Globus pallidus (tissue), 1 donor: ENCODE measurements around the gene ILF3.

Experiments used
- DNase-seq: peaks from one replicate; pipeline ENCODE4 v3.0.0-alpha.2; 2015; ENCODE audit warnings: low spot score

The ILF3 gene

DNA sequence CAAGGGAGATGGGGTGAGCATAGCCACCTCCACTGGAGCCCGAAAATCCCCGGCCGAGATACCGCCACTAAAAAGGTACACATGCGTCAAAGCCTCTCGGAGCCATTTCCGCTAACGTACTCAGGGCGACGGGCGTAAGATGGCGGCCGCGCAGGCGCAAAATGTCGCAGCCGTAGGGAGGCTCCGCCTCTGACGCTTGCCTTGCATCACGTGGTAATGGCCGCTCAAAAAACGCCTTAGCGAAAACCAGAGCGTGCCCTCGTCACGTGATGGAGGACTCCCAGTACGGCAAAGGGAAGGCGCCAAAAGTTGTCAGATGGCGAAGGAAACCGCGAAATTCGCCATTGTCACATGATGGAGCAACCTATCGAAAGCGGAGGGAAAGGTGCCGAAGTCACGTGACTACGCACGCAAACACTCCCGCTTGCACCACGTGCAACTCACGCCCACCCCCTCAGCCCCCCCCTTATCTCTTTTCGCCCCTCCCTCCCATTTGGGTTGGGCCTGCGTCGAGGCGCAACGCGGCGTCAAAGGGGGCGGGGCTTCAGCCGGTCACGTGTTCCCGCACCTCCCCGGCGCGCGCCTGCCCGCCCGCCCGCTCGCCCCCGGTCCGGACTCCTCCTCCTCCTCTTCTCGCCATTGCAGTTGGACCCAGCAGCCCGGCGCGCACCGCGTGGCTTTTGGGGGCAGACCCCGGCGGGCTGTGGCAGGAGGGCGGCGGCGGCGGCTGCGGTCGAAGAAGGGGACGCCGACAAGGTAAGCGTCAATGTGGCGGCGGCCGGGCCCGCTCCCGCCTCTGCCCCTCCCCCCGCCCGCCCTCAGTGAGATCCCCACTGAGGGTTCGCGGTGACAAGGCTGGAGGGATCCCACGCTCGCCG is at the start of gene ILF3:
Gene ILF3, plus strand, starts transcription at position 615 of the 878 bp plus-strand sequence. CDS start 16,260 bp downstream, outside the sequence.
- peak; percentile 100 for DNase-seq

DNA sequence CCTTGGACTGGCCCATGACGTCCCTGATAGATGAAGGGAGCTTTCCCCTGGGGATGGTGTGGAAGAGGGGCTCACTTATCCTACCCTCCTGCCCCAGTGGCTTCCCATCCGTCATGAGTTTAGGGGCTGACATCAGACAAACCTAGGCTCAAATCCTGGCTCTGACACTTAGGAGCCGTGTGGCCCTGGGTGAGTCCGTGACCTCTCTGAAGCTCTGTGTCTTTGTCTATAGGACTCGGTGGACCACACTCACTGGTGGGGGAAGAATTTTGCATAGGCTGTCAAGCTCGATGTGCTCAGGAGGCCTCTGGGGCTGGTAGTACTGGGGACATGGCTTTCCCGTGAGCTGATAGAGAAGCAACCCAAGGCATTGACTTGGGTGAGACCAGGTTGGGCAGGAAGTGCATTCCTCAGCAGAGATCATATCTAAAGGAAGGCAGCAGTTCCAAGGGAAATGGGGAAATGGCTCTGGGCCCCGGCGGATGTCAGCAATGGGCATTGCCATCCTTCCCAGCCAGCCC is 49.6 kb upstream of the ILF3 start:
- DNase-seq, result no peak

DNA sequence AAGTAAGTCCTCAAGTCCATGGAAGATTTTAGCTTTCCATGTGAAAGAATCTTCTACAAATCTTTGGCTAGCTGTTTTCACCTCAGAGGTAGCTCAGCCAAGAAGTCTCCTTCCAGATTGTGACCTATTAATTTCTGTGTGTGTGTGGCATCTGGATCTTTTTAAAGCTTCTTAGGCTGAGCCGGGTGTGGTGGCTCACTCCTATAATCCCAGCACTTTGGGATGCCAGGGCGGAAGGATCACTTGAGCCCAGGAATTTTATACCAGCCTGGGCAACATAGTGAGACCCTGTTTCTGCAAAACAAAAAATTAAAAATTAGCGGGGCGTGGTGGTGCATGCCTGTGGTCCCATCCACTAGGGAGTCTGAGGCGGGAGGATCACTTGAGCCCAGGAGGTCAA is 42.2 kb upstream of the ILF3 start:
- DNase-seq, result no peak

DNA sequence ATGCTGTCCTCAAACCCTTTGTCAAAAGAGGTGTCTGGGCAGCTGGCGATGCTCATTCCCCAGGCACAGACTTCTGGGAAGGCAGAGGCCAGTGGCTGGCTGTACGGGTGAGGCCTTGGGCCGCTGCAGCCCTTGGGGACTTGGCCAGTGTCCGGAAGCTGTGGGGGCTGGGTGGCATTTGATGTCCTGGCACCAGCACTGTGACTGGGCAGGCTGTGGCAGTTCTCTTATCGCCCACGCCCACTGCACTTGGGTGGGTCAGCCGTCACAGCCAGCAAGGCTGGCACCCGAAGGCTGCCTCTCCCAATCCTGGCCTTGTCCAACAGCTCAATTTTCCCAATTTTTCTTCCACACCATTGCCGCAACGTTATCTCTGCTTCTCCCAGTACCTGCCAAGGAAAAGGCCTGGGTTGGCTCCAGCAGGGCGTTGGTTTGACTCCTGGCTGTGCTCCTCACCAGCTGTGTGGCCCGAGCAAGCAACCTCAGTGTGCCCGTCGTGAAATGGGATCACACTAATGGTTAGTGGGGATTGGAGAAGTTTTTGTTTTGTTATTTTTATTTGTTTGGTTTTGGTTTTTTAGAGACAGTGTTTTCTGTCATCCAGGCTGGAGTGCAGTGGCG is 41.5 kb upstream of the ILF3 start:
- peak; percentile 75 for DNase-seq

DNA sequence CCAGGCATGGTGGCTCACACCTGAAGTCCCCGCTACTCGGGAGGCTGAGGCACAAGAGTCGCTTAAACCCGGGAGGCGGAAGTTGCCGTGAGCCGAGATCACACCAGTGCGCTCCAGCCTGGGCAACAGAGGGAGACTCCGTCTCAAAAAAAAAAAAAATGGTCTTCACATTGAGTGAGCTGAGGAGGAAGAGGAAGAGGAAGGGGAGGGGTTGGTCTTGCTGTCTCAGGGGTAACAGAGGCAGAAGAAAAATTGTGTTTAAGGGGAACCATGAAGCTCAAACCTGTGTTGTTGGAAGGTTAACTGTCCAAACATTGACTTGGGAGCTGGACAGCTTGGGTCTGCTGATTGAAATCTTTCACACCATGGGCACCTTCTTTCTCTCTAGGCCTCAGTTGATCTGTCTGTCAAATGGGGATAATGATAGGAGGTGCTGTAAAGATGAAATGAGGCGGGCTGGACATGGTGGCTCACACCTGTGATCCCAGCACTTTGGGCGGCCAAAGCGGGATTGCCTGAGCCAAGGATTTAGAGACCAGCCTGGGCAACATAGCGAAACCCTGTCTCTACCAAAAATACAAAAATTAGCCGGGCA is 38.6 kb upstream of the ILF3 start:
- DNase-seq, result no peak

DNA sequence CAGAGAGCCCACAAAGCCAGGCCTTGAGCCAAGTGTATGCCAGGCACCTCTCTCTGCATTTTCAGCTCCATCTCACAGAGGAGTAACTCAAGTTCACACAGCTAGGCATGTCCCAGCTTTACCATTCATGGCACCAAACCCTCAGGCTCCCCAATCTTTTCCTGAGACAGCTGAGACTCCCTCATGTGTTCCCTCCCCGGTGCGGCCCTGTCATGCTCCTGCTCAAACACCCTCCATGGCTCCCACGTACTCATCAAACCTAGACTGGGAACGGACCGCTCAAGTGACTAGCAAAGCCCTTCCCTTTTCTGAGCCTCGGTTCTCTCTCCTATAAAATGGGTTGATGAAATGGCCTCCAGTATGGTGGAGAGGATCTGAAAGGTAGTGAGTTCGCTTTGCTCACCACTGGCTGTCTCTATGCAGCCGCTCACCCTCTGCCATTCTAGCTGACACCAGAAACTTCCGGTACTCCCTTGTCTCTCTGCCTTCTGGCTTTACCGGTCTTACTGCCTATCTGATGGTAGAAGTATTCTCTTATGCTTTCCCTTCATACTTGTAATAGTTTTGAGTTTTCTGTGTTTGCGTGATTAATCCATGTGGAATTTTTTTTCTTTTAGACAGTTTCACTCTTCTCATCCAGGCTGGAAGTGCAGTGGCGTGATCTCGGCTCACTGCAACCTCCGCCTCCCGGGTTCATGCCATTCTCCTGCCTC is 36.6 kb upstream of the ILF3 start:
- DNase-seq, result no peak

DNA sequence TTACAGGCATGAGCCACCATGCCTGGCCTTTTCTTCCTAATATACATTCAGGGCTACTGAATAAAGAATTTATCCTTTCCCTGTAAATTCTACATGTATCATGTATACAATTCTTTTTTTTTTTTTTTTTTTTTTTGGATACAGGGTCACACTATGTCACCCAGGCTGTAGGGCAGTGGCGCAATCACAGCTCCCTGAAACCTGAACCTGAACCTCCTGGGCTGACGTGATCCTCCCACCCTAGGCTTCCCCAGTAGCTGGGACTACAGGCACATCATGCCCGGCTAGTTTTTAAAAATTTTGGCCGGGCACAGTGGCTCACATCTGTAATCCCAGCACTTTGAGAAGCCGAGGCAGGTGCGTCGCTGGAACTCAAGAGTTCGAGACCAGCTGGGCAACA is 35.3 kb upstream of the ILF3 start:
- no peak for DNase-seq

DNA sequence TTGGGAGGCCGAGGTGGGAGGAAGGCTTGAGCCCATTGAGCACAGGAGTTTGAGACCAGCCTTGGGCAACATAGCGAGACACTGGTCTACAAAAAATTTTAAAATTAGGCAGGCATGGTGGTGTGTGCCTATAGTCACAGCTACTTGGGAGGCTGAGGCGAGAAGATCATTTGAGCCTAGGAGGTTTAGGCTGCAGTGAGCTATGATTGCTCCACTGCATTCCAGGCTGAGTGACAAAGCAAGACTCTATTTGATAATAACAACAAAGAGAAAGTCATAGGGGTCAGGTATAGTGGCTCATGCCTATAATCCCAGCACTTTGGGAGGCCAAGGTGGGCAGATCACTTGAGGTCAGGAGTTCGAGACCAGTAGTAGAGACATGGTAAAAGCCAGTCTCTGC is 33.4 kb upstream of the ILF3 start:
- DNase-seq, result no peak

DNA sequence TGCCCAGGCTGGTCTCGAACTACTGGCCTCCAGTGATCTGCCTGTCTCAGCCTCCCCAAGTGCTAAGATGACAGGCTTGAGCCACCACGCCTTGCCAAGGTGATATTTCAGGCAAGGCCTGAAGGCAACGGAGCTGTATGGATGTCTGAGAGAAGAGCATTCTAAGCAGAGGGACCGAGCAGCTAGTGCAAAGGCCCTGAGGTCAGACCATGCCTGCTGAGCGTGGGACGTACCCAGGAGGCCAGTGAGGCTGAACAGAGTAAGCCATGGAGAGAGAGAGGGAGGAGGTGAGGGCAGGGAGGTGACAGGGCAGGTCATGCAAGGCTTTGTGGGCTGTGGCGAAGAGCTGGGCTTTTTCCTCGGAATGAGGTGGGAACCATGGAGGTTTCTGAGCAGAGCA is 32.2 kb upstream of the ILF3 start:
- no peak for DNase-seq

DNA sequence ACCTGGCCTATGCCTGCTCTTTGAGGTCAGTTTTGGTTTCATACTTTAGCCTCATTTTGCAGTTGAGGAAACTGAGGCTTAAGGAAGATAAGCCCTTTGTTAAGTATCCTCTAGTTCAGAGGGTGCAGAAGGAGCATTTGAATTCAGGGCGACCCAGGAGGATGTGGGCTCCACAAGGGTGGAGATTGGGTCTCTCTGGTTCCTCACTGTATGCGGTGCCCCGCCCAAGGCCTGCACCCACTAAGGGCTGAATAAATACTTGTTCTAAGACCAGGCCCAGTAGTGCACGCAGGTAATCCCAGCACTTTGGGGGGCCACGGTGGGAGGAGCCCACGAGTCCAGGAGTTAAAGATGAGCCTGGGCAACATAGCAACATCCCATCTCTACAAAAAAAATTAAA is 29.6 kb upstream of the ILF3 start:
- no peak for DNase-seq

DNA sequence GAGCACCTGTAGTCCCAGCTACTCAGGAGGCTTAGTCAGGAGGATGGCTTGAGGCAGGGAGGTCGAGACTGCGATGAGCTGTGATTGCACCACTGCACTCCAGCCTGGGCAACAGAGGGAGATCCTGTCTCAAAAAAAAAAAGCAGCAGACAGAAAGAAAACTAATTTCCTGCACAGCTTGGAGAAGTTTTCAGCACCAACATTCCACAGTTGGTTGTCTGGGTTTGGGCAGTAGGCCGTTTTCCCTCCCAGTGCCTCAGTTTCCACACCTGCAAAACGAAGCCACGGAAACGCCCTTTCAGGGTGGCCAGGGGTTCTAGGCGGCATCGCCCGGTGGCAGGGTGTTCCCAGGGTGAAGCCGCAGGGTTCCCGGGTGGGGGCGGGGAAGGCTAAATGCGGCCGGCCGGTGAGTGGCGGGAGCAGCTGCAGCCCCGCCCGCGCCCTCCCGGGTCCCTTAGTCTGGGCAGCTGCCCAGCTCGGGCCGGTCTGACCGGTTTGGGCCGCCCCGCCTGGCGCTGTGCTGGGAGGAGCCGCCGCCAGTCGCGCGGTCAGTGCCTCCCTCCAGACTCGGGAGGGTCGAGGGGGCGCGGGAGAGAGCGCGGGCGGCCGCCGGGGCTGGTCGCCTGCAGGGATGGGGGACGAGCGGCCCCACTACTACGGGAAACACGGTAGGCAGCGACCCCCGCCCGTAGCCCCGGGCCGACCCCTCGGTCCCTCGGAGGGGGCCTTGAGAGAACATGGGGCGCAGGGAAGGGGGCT is 29.0 kb upstream of the ILF3 start, which contains the start of gene SLC44A2:
Gene SLC44A2, plus strand, starts transcription at position 551 of the 759 bp plus-strand sequence. Its CDS starts 81 bp downstream, at position 632.
- DNase-seq, result peak; percentile 85

DNA sequence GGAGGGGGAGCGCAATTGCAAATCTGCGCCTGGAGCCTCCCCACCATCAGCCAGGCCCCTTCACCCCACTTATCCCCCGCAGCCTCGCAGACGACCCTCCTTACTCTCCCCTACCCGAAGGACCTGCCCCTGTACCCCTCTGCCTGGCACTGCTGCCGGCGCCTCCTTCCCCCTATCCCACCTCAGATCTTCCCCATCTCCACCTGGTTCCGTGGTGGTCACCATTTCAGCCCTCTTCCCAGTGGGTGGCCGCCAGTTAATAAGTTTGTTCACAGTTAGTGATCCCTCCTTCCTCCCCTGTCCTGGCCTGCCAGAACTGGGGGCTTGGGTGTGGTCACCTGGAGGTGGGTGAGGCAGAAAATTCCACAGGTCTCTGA is 28.4 kb upstream of the ILF3 start:
- DNase-seq, result no peak

DNA sequence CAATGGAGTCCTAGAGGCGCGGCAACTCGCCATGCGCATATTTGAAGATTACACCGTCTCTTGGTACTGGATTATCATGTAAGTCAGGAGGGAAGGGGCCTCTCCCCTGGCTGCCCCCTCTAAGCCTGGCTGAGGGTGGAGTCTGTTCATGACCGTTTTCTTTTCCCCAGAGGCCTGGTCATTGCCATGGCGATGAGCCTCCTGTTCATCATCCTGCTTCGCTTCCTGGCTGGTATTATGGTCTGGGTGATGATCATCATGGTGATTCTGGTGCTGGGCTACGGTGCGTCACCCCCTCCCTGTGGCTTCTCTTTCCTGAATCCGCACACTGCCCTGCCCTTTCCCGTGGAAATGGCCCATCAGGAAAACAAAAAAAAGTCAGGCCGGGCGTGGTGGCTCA is 22.3 kb upstream of the ILF3 start:
- DNase-seq, result no peak

DNA sequence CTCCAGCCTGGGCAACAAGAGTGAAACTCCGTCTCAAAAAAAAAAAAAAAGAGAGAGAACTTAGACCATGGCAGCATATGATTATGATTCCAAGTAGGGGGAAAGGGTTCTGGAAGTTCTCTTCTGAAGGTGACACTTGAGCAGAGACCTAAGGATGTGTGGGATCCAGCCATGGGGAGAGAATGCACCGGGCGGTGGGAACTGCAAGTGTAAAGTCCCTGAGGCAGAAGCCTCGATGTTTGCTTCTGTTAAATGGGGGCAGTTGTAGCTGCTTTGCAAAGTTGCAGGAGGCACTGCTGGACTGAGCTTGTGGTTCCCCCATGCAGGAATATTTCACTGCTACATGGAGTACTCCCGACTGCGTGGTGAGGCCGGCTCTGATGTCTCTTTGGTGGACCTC is 19.7 kb upstream of the ILF3 start:
- DNase-seq, result no peak

DNA sequence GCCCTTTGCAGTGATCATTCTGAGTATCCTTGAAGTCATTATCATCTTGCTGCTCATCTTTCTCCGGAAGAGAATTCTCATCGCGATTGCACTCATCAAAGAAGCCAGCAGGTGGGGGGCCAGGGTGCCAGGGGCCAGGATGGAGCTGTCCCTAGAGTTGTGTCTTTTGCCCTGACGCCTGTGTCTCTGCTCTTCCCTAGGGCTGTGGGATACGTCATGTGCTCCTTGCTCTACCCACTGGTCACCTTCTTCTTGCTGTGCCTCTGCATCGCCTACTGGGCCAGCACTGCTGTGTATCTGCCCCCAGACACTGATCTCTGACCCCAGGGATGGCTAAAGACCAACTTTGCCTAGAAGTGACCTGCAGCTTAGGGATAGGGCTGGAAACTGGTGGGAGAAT is 19.2 kb upstream of the ILF3 start:
- no peak for DNase-seq

DNA sequence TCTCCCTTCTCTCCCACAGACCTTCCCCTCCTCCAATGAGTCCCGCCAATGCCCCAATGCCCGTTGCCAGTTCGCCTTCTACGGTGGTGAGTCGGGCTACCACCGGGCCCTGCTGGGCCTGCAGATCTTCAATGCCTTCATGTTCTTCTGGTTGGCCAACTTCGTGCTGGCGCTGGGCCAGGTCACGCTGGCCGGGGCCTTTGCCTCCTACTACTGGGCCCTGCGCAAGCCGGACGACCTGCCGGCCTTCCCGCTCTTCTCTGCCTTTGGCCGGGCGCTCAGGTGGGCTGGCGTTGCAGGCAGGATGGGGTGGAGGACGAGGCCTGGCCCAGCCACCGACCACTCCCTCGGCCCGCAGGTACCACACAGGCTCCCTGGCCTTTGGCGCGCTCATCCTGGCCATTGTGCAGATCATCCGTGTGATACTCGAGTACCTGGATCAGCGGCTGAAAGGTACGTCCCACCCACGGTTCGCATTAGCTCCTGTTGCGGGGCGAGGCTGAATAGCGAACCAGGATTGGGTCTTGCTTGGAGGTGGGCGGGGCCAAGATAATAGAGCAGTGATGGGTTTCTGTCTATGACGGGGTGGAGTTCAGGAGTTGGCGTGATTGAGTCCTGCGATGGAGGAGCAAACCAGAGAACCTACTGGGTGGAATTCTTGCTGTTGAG is 17.7 kb upstream of the ILF3 start:
- no peak for DNase-seq

DNA sequence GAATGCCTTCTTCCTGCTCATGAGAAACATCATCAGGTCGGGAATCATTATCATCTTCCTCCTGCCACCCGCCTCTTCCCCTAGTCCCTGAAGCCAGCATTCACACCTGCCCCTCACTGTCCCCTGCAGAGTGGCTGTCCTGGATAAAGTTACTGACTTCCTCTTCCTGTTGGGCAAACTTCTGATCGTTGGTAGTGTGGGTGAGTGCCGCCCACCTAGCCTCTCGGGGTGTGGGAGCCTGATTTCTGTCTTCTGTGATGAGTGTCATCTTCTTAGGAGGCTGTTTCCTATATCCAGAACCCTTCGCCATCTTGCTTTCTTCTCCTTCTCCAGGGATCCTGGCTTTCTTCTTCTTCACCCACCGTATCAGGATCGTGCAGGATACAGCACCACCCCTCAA is 16.3 kb upstream of the ILF3 start:
- no peak for DNase-seq

DNA sequence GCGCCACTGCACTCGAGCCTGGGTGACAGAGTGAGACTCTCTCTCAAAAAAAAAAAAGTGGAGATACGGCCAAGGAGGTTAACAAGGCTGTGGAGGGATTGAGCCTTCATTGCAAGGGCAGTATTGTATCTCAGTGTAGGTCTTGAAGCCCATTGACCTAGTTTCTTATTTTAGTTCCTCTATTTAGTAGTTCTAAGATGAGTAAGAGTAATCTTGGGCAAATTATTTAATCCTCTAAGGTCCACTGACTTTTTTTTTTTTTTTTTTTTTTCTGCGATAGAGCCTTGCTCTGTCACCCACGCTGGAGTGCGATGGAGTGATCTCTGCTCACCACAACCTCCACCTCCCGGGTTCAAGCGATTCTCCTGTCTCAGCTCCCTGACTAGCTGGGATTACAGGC is 14.3 kb upstream of the ILF3 start:
- no peak for DNase-seq

DNA sequence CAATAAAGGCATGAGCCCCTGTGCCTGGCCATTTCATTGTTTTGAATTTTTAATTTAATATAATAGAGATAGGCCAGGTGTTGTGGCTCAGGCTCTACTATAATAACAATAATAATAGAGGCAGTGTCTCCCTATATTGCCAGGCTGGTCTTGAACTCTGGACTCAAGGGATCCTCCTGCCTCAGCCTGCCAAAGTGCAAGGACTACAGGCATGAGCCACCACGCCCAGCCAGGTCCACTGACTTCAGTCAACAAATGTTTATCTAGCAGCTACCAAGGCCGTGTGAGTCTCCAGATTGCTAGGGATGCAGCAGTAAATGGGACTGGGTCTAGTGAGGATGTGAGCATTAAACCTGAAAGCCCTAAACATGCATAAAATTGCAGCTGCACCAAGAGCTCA is 13.8 kb upstream of the ILF3 start:
- DNase-seq, result no peak

DNA sequence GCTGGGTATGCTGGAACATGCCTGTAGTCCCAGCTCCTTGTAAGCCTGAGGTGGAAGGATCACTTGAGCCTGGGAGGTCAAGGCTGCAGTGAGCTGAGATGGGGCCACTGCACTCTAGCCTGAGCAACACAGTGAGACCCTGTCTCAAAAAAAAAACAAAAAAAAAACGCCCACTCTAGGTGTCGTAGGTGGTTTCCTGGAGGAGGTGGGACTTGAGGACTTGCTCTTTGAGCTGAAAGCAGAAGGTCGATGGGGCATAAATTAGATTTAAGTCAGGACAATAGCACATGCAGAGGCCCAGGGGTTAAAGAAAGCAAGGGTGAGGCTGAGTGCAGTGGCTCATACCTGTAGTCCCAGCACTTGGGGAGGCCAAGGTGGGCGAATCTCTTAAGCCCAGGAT is 12.9 kb upstream of the ILF3 start:
- no peak for DNase-seq
